Measurements from ENCODE around the gene MXD1. TPM values are rescaled to one million over a fixed set of nuclear protein-coding genes. Genes with fewer than 3 reads are reported as not detected.

Gene MXD1
- total and polyA plus RNA-seq, 12 donors: 1.7 to 12.1 (median 7.1) TPM

- no peaks in the 10 kb centered on the region for H3K9me3 ChIP-seq (replicated peaks in 1 of 3)
- peaks cover 0 to 23% of the 10 kb centered on the region in 2 donors for H3K36me3 ChIP-seq (replicated peaks in 1 of 2)
- peak overlapping the region in 3 of 5 donors; percentile 56 to 73 (median 64) for H3K27ac ChIP-seq
- intact Hi-C loops (cut with DNase I): loop anchor here (5.0 to 10.0 kb wide), 4 partner anchors 147 to 229 kb away; no protein-coding TSS in a partner anchor
- DNase-seq: peak in 4 of 7 donors; percentile 33 to 47 (median 42)
- H3K4me1 ChIP-seq (replicated peaks in 1 of 2): peaks cover 6 to 29% of the 10 kb centered on the region in 2 donors
- H3K27me3 ChIP-seq: no peaks in the 10 kb centered on the region
- TF ChIP-seq CTCF (IDR thresholded peaks at IDR 0.05) (no peak), POLR2A (IDR thresholded peaks at IDR 0.05) (no peak)
- WGBS, 4 donors: 36 to 51% (median 44%) methylated on average over 3 of the region's 3 CpGs
- no peak overlapping the region for H3K4me3 ChIP-seq
Observed at GRCh38 chr2:69917852-69918251, 2.9 kb downstream of the MXD1 start.

GRCh38 chr2:69918401-69918800 lies 3.5 kb downstream of the MXD1 start:
- WGBS, 4 donors: 44 to 74% (median 51%) methylated on average over 3 of the region's 3 CpGs
- Histone ChIP-seq H3K4me3 (no peak overlapping the region), H3K36me3 (replicated peaks in 1 of 2) (peaks cover 0 to 23% of the 10 kb centered on the region in 2 donors), H3K4me1 (replicated peaks in 1 of 2) (peaks cover 6 to 29% of the 10 kb centered on the region in 2 donors), H3K27ac (peak overlapping the region in 4 of 5 donors; percentile 14 to 73 (median 60)), H3K27me3 (no peaks in the 10 kb centered on the region), H3K9me3 (replicated peaks in 1 of 3) (no peaks in the 10 kb centered on the region)
- intact Hi-C loops (cut with DNase I): loop anchor here (5.0 to 10.0 kb wide), 4 partner anchors 146 to 229 kb away; no protein-coding TSS in a partner anchor
- no peak for DNase-seq
- TF ChIP-seq POLR2A (IDR thresholded peaks at IDR 0.05) (no peak), CTCF (IDR thresholded peaks at IDR 0.05) (no peak)

GRCh38 chr2:69923116-69923515 lies 8.2 kb downstream of the MXD1 start:
- no peaks in the 10 kb centered on the region for H3K27me3 ChIP-seq
- H3K27ac ChIP-seq: no peak overlapping the region
- H3K36me3 ChIP-seq (replicated peaks in 1 of 2): peaks cover 0 to 34% of the 10 kb centered on the region in 2 donors
- no peak for TF ChIP-seq CTCF (IDR thresholded peaks at IDR 0.05)
- intact Hi-C loops (cut with DNase I): no loop called here
- H3K4me1 ChIP-seq (replicated peaks in 1 of 2): no peaks in the 10 kb centered on the region
- WGBS, 4 donors: 93 to 100% (median 97%) methylated on average over 3 of the region's 3 CpGs
- H3K9me3 ChIP-seq (replicated peaks in 1 of 3): no peaks in the 10 kb centered on the region
- DNase-seq: no peak
- H3K4me3 ChIP-seq: no peak overlapping the region

- Histone ChIP-seq H3K4me1 (replicated peaks in 1 of 2) (no peaks in the 10 kb centered on the region), H3K9me3 (replicated peaks in 1 of 3) (no peaks in the 10 kb centered on the region), H3K27ac (no peak overlapping the region), H3K27me3 (no peaks in the 10 kb centered on the region), H3K4me3 (no peak overlapping the region), H3K36me3 (replicated peaks in 1 of 2) (peaks cover 0 to 19% of the 10 kb centered on the region in 2 donors)
- WGBS, 4 donors: 66 to 86% (median 71%) methylated on average over 3 of the region's 3 CpGs
- no peak for TF ChIP-seq POLR2A (IDR thresholded peaks at IDR 0.05)
- no peak for TF ChIP-seq CTCF (IDR thresholded peaks at IDR 0.05)
- DNase-seq: no peak
- intact Hi-C loops (cut with DNase I): no loop called here
Observed at GRCh38 chr2:69926849-69927515, 12.1 kb downstream of the MXD1 start.
